Skeletal muscle cell (primary cell): Measurements from ENCODE around the gene PSMB3.

Experiments used
- DNase-seq: peaks from one replicate; pipeline ENCODE4 v3.0.0-alpha.2; 2010; ENCODE audit warnings: low read depth
- H3K4me3 ChIP-seq: 2 replicates; pipeline ENCODE4 v1.5.1; 2011; ENCODE audit warnings: low read depth, mild to moderate bottlenecking, control low read depth, low read length, moderate library complexity

PSMB3 gene

GRCh38 chr17:38732376-38733281 lies 19.9 kb upstream of the PSMB3 start:
- H3K4me3 ChIP-seq = no peak overlapping the region

DNA sequence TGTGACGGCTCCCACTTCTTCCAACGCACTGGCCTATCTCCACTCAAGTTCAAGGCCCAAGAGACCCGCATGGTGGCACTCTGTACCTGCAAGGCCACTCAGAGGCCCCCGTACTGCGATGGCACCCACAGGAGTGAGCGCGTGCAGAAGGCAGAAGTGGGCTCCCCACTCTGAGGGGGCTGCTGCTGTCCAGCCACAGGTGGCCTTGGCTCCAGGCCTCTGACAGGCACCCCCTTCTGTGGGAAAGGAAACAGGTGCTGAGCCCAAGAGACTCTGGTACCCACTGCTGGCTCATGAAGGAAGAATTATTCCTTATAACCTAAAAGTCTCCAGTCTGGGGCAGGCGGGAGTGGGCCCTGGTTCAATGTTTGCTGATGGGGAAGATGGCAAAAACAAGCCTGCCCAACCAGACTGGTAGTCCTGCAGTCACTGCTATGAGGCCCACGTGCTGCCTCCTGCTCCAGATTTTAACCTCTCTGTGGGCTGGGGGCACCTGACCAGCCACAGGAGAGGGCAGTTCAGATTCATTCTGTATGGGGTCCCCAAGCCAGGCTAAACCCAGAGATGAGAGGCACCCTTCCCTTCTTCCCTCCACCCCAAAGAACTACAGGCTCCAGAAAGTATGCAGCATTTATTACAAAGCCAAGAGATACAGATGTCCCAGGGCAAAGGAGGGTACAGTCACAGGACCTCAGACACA lies 19.1 kb upstream of the PSMB3 start:
- H3K4me3 ChIP-seq = no peak overlapping the region
- no peak for DNase-seq

More at GRCh38 chr17:38732376-38733281, 19.9 kb upstream of the PSMB3 start:
- DNase-seq = no peak

DNA sequence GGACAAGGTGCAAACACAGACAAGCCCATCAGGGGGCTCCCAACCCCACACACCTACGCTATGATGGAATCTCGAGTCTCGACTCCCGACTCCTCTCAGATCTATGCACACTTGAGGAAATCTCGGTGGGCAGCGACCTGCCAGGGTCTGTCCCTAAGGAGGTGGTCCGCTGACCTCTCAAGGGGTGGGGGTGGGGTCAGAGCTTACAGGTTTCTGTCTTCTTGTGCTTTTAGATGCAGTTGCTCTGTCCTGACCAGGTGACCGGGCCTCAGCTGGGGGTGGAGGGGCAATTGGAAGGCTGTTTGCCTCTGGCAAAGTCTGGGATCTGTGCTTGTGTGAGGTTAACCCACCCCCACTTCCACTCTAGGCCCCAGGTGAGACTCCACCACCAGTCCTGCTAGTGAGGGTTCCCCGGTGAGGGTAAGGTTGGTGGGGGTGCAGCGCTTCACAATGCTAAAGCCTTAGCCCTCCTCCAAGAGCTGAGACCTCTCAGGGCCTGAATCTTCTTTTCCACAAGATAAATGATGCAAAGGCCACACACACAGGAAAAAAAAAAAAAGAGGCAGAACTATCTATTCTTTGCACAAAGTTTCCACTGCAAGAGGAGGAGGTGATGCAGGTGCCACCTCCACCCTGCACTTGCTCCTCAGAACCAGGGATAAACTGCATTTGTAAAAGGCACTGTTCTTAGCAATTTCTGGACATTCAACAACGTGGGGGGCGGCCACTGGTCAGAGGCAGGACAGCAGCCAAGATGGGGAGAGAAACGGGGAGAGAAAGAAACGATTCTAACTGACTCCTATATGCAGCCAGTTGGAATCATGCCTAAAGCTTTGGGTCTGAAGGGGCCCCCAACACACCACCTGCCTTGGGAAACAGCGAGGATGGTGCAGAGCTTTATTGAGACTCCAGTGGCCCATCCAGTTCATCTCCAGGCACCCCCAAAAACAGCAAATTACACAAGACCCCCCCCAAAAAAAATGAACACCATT lies 18.3 kb upstream of the PSMB3 start:
- H3K4me3 ChIP-seq = no peak overlapping the region
- DNase-seq = no peak

- no peak for DNase-seq
These were observed 17.2 kb upstream of the PSMB3 start for GRCh38 chr17:38735161-38735997.

GRCh38 chr17:38738007-38738662 lies 14.4 kb upstream of the PSMB3 start:
- no peak overlapping the region for H3K4me3 ChIP-seq
- DNase-seq = no peak

More at GRCh38 chr17:38735161-38735997, 17.2 kb upstream of the PSMB3 start:
- H3K4me3 ChIP-seq = no peak overlapping the region

DNA sequence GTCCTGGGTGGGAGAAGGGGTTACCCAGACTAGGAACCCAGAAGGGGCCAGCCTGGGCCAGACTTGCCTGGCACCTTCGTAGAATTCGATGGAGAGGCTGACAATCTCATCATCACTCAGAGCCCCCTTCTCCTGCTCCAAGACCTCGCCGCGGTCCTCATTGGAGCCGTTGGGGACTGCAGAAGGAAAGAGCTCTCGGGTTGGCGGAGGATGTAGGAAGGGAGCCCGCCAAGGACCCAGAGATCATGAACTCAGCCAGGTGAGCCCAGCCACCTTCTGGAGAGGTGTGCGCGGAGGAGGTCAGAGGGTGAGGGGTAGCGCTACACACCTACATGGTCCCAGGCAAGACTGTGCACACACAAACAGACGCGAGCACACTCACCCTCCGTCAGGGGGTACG lies 13.9 kb upstream of the PSMB3 start:
- H3K4me3 ChIP-seq = no peak overlapping the region
- DNase-seq = no peak

DNA sequence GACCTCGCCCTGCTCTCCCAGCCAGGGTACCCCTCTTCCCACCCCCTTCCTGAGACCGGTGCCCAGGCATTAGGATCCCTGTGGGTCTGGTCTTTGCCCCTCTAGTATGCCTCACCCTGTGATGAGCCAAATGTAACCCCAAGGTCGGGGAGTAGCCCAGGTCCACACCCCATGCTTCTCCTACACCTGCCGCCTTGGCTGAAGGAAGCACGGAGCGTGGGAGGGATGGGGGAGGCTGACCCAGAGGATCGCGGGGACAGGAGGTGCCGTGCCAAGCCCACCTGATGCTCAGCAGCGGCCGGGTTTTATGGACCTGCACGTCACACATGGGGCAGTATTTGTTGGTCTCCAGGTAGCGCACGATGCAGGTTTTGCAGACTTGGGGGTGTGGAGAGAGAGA lies 13.2 kb upstream of the PSMB3 start:
- no peak overlapping the region for H3K4me3 ChIP-seq
- no peak for DNase-seq

DNA sequence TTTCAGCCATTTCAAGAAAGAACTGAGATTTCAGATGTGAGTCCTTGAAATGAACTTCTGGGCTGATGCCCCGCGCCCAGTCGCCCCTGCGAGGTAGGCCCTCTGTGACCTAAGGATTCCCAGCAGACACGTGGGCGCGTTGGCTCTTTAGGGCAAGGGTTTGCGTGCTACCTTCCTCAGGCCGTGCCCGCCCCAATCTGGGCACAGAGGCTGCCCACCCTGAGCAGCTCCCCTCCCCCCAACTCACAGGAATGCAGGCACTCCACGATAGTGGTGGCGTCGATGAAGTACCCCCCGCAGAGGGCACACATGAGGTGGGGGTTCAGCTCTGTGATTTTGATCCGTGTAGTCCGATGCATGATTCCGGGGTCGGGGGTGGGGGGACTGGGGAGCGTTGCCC lies 12.5 kb upstream of the PSMB3 start:
- DNase-seq = no peak
- H3K4me3 ChIP-seq = no peak overlapping the region

DNA sequence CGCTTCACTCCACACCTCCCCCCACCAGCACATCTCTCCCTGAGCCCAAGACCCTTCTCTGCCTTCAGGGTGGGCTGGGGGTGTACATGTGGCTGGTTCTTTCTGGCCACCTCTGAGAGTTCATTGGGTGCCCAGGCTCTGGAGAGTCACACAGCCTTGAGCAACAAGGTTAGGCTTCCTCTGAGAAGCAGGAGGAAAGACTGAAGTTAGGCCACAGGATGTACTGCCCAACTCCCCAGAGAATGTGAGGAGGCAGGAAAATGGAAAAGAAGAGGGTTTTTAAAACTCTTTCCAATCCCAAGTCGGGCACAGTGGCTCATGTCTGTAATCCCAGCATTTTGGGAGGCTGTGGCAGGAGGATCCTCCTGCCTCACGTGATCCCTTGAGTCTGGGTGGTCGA lies 11.7 kb upstream of the PSMB3 start:
- no peak for DNase-seq
- H3K4me3 ChIP-seq = no peak overlapping the region

- no peak for DNase-seq
These were observed 11.1 kb upstream of the PSMB3 start for GRCh38 chr17:38741461-38741860.

DNA sequence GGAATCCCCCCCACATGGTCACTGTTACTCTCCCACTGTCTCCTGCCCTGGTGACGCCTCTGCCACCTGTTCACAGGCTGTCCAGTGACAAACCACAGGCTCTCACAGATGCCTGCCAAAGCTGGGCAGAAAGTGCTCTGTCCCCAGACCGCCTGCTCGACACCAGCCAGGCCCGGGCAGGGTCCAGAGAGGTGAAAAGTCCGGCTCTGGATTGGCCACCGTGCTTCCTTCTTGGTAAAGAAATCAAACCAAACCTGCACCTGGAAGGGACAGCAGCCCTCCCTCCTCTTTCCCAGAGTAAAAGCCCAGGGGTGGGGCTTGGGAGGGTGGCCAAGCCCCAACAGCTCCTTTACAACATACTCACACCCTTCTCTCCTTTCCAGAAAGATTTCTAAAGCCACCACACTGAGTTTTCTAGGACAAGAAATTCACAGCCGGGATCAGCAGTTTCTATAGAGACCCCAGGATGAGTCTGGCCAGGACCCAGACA lies 10.6 kb upstream of the PSMB3 start:
- no peak for DNase-seq
- H3K4me3 ChIP-seq = no peak overlapping the region

More at GRCh38 chr17:38741461-38741860, 11.1 kb upstream of the PSMB3 start:
- H3K4me3 ChIP-seq = no peak overlapping the region

DNA sequence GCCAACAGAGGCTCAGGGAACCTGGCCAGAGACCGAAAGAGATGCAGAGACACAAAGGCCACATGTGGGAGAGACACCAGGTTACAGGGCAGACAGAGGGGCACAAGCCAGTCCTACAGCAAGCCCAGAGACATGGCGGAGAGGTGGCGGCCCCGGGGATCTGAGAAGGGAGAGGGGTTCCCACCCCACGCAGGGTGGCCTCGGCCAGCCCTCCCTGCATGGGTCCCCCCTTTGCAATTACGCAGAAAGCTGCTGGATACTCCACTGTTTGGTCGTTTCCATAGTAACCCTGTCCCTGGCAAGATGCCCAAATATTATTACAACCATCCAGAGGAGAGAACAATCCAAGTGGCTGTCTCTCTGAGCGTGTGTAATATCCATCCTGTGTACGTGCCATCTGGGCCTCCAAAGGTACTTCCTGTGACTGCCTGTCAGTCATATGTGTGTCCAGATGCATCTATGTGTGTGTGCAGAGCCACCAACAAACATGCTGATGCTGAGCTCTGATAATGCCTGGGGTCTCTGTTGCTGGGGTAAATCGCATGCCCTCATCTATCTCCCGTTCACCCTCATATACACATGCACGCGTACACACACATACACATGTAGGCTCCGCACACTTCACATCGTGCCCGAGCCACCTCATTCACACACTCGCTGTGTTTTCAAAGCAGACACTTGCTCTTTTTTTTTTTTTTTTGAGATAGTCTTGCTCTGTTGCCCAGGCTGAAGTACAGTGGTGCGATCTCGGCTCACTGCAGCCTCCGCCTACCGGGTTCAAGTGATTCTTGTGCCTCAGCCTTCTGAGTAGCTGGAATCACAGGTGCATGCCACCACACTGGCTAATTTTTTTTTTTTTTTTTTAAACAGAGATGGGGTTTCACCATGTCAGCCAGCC lies 9.9 kb upstream of the PSMB3 start:
- H3K4me3 ChIP-seq = no peak overlapping the region
- DNase-seq = peak; percentile 55

DNA sequence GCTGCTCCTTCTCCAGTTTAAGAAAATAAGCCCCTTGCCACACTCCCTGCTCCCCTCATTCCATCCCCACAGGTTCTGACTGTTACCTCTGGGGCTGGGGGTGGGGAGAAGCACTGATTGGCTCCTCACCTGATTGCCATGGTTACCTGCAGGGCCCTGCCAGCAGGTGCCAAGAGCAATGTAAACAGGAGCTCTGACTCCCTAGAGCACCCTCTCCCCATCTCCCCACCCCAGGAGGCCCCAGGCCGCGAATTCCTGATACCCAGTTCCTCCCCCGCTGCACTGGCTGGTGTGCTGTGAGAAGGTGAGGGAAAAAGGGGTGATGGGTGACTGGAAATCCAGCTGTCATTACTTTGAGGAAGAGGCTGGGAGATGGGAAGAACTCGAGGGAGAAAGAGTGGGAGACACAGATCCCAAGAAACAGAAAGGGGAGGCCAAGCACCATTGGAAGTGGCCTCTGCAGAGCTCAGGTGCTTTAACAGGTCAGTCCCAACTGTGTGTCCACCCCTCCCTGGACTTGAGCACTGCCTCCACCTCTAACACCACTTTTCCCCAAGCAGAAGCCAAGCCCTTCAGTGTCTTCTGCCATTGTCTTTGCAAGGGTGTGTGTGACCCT lies 8.9 kb upstream of the PSMB3 start:
- H3K4me3 ChIP-seq = no peak overlapping the region
- DNase-seq = no peak

DNA sequence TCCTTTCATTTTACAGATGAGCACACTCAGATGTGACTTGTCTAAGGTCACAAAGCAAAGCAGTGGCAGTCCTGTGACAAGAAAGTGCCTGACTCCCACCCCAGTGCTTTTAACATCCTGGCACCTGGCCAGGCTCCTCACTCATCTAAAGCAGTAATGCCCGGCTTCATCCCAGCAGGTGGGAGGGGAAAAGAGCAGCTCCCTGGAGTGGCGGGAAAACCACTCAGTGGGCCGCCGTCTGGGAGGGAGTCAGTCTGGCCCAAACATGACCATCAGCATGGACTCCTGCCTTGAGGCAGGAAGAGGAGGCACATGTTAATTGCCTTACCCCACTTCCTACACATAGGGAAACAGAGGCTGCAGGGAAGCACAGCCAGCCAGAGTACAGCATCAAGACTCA lies 7.0 kb upstream of the PSMB3 start:
- no peak for DNase-seq
- H3K4me3 ChIP-seq = no peak overlapping the region

- peak overlapping the region; percentile 65 for H3K4me3 ChIP-seq
- no peak for DNase-seq
These were observed 6.3 kb upstream of the PSMB3 start for GRCh38 chr17:38746004-38746848.
